ENCODE measurements around the gene SLC13A1. TPM values are rescaled to one million over a fixed set of nuclear protein-coding genes. Genes with fewer than 3 reads are reported as not detected.
A peak's percentile ranks its signal among the peaks of the same experiment; 100 is the strongest.

The SLC13A1 gene
- polyA plus RNA-seq, 2 of the 4 experiments (the other 2 are of a cell fraction), result not detected

DNA sequence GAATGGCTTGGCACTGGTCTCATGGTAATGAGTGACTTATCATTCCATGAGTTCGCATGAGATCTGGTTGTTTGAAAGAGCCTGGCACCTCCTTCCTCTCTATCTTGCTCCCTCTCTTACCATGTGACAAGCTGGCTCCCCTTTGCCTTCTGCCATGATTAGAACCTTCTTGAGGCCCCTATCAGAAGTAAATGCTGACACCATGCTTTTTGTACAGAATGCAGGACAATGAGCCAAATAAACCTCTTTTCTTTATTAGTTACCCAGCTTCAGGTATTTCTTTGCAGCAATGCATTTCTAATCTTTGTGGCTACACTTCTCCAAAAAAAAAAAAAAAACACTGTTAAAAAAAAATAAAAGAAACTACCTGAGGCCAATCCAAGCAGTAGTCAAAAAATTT is 17.1 kb upstream of the SLC13A1 start:
- Histone ChIP-seq H3K4me3 (no peak overlapping the region), H3K4me1 (no peaks in the 10 kb centered on the region), H3K4me2 (no peak overlapping the region), H3K27ac (no peak overlapping the region), H3K9me3 (peaks cover 4% of the 10 kb centered on the region; the same call in 2 of the 3 replicates)
- 23% methylated on average over 1 of the region's 1 CpG for WGBS (ENCODE audit: missing lambda C conversion rate)
- FAIRE-seq (no peak), DNase-seq (ENCODE audit: low read depth in 1 of 2, low spot score in 1 of 2) (no peak), ATAC-seq (no peak)
- ChIA-PET POLR2A (no interaction called here), CTCF (no interaction called here)
- TF ChIP-seq CBX8 (IDR thresholded peaks at IDR 0.05) (no peak), MAFK (IDR thresholded peaks at IDR 0.05; ENCODE audit: partially characterized antibody) (peak; percentile 22)

DNA sequence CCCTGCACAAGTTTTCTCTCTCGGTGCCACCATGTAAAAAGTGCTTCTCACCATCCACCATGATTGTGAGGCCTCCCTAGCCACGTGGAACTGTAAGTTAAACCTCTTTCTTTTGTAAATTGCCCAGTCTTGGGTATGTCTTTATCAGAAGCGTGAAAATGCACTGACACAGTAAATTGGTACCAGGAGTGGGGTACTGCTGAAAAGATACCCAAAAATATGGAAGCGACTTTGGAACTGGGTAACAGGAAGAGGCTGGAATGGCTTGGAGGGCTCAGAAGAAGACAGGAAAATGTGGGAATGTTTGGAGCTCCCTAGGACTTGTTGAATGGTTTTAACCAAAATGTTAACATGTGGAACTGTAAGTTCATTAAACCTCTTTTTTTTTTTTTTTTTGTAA is 15.6 kb upstream of the SLC13A1 start:
- Histone ChIP-seq H3K9me3 (peaks cover 4% of the 10 kb centered on the region; the same call in 2 of the 3 replicates), H3K4me3 (no peak overlapping the region), H3K27ac (no peak overlapping the region), H3K4me1 (no peaks in the 10 kb centered on the region), H3K4me2 (no peak overlapping the region)
- TF ChIP-seq HEYL (CRISPR knock-in tag; IDR thresholded peaks at IDR 0.05), result no peak
- no peak for TF ChIP-seq ZNF302 (CRISPR knock-in tag; IDR thresholded peaks at IDR 0.05)
- no peak for TF ChIP-seq ZFP36 (IDR thresholded peaks at IDR 0.05; ENCODE audit: borderline replicate concordance, partially characterized antibody)
- TF ChIP-seq, protein P1, sequence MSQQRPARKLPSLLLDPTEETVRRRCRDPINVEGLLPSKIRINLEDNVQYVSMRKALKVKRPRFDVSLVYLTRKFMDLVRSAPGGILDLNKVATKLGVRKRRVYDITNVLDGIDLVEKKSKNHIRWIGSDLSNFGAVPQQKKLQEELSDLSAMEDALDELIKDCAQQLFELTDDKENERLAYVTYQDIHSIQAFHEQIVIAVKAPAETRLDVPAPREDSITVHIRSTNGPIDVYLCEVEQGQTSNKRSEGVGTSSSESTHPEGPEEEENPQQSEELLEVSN (IDR thresholded peaks at IDR 0.05; ENCODE audit: borderline replicate concordance, low read depth), result no peak
- no peak for TF ChIP-seq MAZ (IDR thresholded peaks at IDR 0.05; ENCODE audit: borderline replicate concordance, low read depth, low read length)
- DNase-seq (ENCODE audit: low read depth in 1 of 2, low spot score in 1 of 2) (no peak), FAIRE-seq (no peak), ATAC-seq (no peak)
- 3% methylated on average over 4 of the region's 4 CpGs for WGBS (ENCODE audit: missing lambda C conversion rate)
- ChIA-PET POLR2A (no interaction called here), CTCF (interaction anchor here (0.6 kb wide), 1 partner anchor 919 kb away, joined by 4 read pairs; no protein-coding TSS in a partner anchor)

GRCh38 chr7:123211545-123211944 is 11.8 kb upstream of the SLC13A1 start:
- ChIA-PET CTCF (no interaction called here), POLR2A (no interaction called here)
- Histone ChIP-seq H3K4me3 (no peak overlapping the region), H3K4me1 (no peaks in the 10 kb centered on the region), H3K4me2 (no peak overlapping the region), H3K27ac (no peak overlapping the region), H3K9me3 (peaks cover 4% of the 10 kb centered on the region; the same call in 2 of the 3 replicates)
- no peak for ATAC-seq
- TF ChIP-seq POLR2A (IDR thresholded peaks at IDR 0.05; ENCODE audit: low read length) (no peak), MAZ (IDR thresholded peaks at IDR 0.05; ENCODE audit: borderline replicate concordance, low read depth, low read length) (no peak), EHF (CRISPR knock-in tag; IDR thresholded peaks at IDR 0.05) (no peak), MYC (IDR thresholded peaks at IDR 0.05; ENCODE audit: borderline replicate concordance, low read length) (no peak), HDAC2 (IDR thresholded peaks at IDR 0.05) (no peak), RFX5 (IDR thresholded peaks at IDR 0.05) (no peak), GATA3 (IDR thresholded peaks at IDR 0.05; ENCODE audit: borderline replicate concordance) (no peak), ZNF302 (CRISPR knock-in tag; IDR thresholded peaks at IDR 0.05) (no peak), PHF8 (IDR thresholded peaks at IDR 0.05; ENCODE audit: borderline replicate concordance, low read depth) (no peak), ESRRA (IDR thresholded peaks at IDR 0.05; ENCODE audit: borderline replicate concordance, low read length) (no peak), RARB (CRISPR knock-in tag; IDR thresholded peaks at IDR 0.05) (no peak)
- 51% methylated on average over 2 of the region's 2 CpGs for WGBS (ENCODE audit: missing lambda C conversion rate)
- FAIRE-seq, result no peak
- no peak for DNase-seq (ENCODE audit: low read depth in 1 of 2, low spot score in 1 of 2)

- FAIRE-seq, result no peak
- POLR2A ChIA-PET, result no interaction called here
- 37% methylated on average over 5 of the region's 5 CpGs for WGBS (ENCODE audit: missing lambda C conversion rate)
- Histone ChIP-seq H3K4me2 (no peak overlapping the region), H3K4me3 (no peak overlapping the region), H3K9me3 (peaks cover 4% of the 10 kb centered on the region; the same call in 2 of the 3 replicates), H3K27ac (no peak overlapping the region), H3K4me1 (no peaks in the 10 kb centered on the region)
- ATAC-seq, result no peak
- TF ChIP-seq RAD21 (conservative IDR thresholded peaks at IDR 0.05 in 1 of 2, IDR thresholded peaks at IDR 0.05 in 1 of 2), result no peak
- no peak for TF ChIP-seq NPAS2 (CRISPR knock-in tag; IDR thresholded peaks at IDR 0.05; ENCODE audit: borderline replicate concordance)
- TF ChIP-seq CBX8 (IDR thresholded peaks at IDR 0.05), result no peak
- TF ChIP-seq, protein P2, sequence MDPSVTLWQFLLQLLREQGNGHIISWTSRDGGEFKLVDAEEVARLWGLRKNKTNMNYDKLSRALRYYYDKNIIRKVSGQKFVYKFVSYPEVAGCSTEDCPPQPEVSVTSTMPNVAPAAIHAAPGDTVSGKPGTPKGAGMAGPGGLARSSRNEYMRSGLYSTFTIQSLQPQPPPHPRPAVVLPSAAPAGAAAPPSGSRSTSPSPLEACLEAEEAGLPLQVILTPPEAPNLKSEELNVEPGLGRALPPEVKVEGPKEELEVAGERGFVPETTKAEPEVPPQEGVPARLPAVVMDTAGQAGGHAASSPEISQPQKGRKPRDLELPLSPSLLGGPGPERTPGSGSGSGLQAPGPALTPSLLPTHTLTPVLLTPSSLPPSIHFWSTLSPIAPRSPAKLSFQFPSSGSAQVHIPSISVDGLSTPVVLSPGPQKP (IDR thresholded peaks at IDR 0.05; ENCODE audit: low read depth, low read length), result no peak
- no peak for TF ChIP-seq ESRRA (IDR thresholded peaks at IDR 0.05; ENCODE audit: borderline replicate concordance, low read length)
- no peak for TF ChIP-seq HEYL (CRISPR knock-in tag; IDR thresholded peaks at IDR 0.05)
- TF ChIP-seq, protein P1 (IDR thresholded peaks at IDR 0.05; ENCODE audit: borderline replicate concordance, low read depth), result no peak
- no peak for TF ChIP-seq HDAC2 (IDR thresholded peaks at IDR 0.05)
- no peak for TF ChIP-seq MAFK (IDR thresholded peaks at IDR 0.05; ENCODE audit: partially characterized antibody)
- TF ChIP-seq HOXB13 (CRISPR knock-in tag; IDR thresholded peaks at IDR 0.05; ENCODE audit: low read depth), result no peak
- no peak for TF ChIP-seq CHD4 (IDR thresholded peaks at IDR 0.05; ENCODE audit: borderline replicate concordance)
- CTCF ChIA-PET, result no interaction called here
- DNase-seq (ENCODE audit: low read depth in 1 of 2, low spot score in 1 of 2), result no peak
These were observed 11.2 kb upstream of the SLC13A1 start for GRCh38 chr7:123210986-123211385.
